HG03139 (cell line): Measurements from ENCODE around the gene MEPCE.
A peak's percentile ranks its signal among the peaks of the same experiment; 100 is the strongest.
"Not testable (repeated sequence)": the region's sequence is repeated elsewhere in the genome, so short reads cannot be mapped to it uniquely, and the experiment has no call there.

Experiments
- ATAC-seq: cut with Tn5 transposase; IDR thresholded peaks from one replicate; pipeline ENCODE4 v1.9.1; 2021; ENCODE audit not compliant: unreplicated experiment

The MEPCE gene

GRCh38 chr7:100433592-100434296, 4.1 kb downstream of the MEPCE start:
- no peak for ATAC-seq

- ATAC-seq, result no peak
These were observed 4.9 kb downstream of the MEPCE start for GRCh38 chr7:100434297-100435144.

DNA sequence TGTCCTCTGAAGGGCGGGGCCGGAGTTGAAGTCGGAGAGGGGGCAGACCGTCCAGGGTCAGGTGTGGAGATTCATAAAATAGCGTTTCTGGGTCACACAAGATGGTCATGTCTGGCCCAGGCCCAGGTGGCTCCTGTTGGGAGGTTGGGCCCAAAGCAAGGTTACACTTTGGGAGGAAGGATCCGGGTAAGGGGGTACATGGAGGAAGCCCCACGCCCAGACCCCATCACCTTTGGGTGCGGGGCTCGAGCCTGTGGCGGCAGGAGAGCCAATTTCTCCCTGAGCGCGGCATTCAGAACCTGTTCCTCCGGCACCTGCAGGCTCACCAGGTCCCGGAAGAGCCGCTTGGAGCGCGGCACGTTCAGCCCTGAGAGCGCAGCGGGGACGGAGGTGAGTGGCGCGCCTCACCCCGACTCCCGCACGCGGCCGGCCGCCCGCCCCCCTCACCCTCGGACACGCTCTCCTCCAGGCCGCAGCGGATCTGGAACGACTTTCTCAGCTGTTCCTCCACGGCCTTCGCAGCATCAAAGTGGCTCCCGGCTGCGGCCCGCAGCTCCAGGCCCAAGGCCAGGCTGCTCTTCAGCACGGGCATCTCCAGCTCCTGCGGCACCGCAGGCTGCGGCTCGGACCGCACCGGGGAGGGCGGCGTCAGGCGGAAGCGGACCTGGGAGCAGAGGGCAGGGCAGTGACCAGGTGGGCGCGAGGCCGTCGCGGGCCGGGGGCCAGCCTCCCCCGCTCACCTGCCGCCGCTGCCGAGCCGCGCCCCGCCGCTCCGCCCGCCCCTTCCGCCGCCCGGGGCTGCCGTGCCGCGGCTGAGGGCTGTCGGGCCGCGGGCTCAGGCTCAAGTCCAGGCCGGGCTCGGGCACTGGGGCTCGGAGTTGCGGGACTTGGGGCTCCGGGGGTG, 6.0 kb downstream of the MEPCE start:
- peak; percentile 18 for ATAC-seq

DNA sequence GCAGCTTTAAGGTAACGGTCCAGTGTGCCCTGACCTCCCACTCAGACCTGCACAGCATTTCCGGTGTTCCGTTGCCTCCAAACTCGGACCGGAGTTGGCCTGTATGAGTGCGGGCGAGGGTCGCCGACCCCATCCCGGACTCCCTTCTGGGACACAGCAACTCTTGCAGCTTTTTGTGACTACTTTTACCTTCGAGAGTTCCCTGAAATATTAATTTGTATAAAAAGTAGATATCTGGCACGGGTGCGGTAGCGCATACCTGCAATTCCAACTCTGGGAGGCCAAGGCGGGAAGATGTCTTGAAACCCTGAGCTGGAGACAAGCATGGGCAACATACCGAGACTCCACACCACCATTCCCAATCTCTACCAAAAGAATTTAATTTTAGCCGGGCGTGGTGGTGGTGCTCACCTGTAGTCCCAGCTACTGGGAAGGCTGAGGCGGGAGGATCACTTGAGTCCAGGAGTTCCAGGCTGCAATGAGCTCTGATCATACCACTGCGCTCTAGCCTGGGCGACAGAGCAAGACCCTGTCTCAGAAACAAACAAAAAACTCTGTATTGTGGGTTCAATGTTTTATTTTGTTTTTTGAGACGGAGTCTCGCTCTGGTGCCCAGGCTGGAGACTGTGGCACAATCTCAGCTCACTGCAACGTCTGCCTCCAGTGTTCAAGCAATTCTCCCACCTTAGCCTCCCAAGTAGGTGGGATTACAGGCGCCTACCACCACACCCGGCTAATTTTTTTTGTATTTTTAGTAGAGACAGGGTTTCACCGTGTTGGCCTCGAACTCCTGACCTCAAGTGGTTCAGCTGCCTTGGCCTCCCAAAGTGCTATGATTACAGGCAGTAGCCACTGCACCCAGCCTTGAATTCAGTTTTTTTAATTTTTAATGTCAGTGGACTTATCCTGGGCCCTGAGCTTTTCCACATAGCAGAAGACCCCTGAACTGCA, 7.8 kb downstream of the MEPCE start:
- no peak for ATAC-seq

DNA sequence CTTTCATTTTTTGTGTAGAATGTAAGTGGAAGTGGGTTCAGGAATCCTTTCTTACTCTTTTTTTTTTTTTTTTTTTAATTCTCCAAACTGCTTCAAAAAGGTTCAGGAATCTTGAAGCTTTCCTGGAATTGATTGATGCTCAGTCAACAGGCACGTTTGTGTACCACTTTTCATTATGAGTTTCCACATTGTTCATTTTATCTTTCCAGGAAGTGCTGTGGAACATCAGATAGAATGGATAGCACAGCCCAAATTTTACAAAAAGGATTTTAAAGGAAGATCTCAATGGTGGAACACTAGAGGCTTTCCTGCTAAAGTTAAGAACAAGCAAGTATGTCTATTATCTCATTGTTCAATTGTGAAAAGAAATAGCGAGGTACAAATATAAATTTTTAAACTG, 8.5 kb downstream of the MEPCE start:
- no peak for ATAC-seq

- ATAC-seq, result not testable (repeated sequence)
These were observed 9.1 kb downstream of the MEPCE start for GRCh38 chr7:100438731-100439130.

DNA sequence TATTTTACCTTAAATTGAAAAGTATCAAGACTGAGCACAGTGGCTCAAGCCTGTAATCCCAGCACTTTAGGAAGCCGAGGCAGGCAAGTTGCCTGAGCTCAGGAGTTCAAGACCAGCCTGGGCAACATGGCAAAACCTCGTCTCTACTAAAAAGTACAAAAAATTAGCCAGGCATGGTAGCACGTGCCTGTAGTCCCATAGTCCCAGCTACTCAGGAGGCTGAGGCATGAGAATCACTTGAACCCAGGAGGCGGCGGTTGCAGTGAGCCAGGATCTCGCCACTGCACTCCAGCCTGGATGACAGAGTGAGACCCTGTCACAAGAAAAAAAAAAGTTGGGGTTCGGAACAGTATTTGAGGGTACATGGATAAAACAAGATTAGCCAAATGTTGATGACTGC, 9.6 kb downstream of the MEPCE start:
- not testable (repeated sequence) for ATAC-seq

- no peak for ATAC-seq
These were observed 12.3 kb downstream of the MEPCE start for GRCh38 chr7:100441641-100442535.

GRCh38 chr7:100443096-100443840, 13.6 kb downstream of the MEPCE start:
- ATAC-seq, result no peak

- no peak for ATAC-seq
These were observed 15.0 kb downstream of the MEPCE start for GRCh38 chr7:100444311-100445278.

DNA sequence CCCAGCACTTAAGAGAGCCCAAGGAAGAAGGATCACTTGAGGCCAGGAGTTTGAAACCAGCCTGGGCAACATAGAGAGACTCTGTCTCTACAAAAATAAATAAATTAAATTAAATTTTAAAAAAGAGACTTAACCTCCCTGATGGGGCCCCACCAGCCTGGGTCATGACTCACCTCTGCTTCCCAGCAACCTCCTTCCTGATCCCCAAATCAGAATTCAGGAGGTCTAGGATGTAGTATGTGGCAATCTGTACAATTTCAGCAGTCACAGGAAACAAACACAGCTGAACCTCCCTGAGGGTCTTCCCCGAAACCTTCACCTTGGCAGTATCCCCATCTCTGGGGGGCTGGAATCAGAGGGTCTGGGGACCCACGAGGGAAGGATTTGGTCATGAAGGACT, 16.4 kb downstream of the MEPCE start:
- no peak for ATAC-seq

DNA sequence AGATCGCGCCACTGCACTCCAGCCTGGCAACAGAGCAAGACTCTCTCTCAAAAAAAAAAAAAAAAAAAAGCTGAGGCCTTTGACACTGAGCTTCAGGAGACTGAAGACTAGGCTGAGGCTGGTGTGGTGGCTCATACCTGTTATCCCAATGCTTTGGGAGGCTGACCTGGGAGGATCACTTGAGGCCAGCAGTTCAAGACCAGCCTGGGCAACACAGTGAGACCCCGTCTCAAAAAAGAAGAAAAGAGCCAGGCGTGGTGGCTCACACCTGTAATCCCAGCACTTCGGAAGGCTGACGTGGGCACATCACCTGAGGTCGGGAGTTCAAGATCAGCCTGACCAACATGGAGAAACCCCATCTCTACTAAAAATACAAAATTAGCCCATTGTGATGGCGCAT, 17.7 kb downstream of the MEPCE start:
- not testable (repeated sequence) for ATAC-seq

- ATAC-seq, result no peak
These were observed 19.7 kb downstream of the MEPCE start for GRCh38 chr7:100449190-100449795.

- ATAC-seq, result no peak
These were observed 22.9 kb downstream of the MEPCE start for GRCh38 chr7:100452513-100452912.

DNA sequence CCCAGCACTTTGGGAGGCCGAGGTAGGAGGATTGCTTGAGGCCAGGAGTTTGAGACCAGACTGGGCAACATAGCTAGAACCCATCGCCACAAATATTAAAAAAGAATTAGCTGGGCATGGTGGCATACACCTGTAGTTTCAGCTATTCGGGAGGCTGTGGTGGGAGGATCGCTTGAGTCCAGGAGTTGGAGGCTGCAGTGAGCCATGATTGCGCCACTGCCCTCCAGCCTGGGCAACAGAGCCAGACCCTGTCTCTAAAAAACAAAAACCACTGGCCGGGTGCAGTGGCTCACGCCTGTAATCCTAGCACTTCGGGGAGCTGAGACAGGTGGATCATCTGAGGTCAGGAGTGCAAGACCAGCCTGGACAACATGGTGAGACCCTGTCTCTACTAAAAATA, 24.2 kb downstream of the MEPCE start:
- ATAC-seq, result not testable (repeated sequence)

- no peak for ATAC-seq
These were observed 25.6 kb downstream of the MEPCE start for GRCh38 chr7:100455206-100455605.

GRCh38 chr7:100456562-100456961, 26.9 kb downstream of the MEPCE start:
- no peak for ATAC-seq
